PC-3 (cell line): ENCODE data around the gene SH3GL2. TPM values are rescaled to one million over a fixed set of nuclear protein-coding genes. Genes with fewer than 3 reads are reported as not detected.

Source experiments
- ATAC-seq: fragments of 200-7000 bp; cut with Tn5 transposase; 2 replicates; pipeline ENCODE4 v1.9.1; 2020; ENCODE audit warnings: mild to moderate bottlenecking, moderate library complexity
- BruUV-seq: library from RNA; stranded (reverse); fragments of 400-500 nt; replicated peaks from 2 replicates; lab custom pipeline; 2021; lab: Mats Ljungman, UMichigan
- CTCF ChIA-PET: fragments of 300-600 bp; sonication (Branson Sonifier 250); formaldehyde crosslinking; loops from one replicate; lab custom pipeline; 2022; ENCODE audit warnings: antibody characterized with exemption; lab: Charles Lee
- POLR2A ChIA-PET: fragments of 300-600 bp; sonication (Branson Sonifier 250); formaldehyde crosslinking; loops from one replicate; lab custom pipeline; 2022; ENCODE audit warnings: antibody characterized with exemption; ENCODE audit not compliant: unreplicated experiment; lab: Charles Lee
- DNase-seq: peaks from one replicate; pipeline ENCODE4 v3.0.0-alpha.2; 2015
- H2AFZ ChIP-seq: fragments of 300-600 bp; sonication (generic); 2 replicates; pipeline ENCODE4 v1.6.0; 2016; ENCODE audit warnings: antibody characterized with exemption, low read length
- H3F3A ChIP-seq: fragments of 300-600 bp; sonication (generic); one replicate; pipeline ENCODE4 v1.6.0; 2017; ENCODE audit warnings: antibody characterized with exemption, low read length, control low read depth, mild to moderate bottlenecking; ENCODE audit not compliant: unreplicated experiment
- H3K27ac ChIP-seq: fragments of 300-600 bp; sonication (generic); 2 replicates; pipeline ENCODE4 v1.5.1; 2016; ENCODE audit warnings: mild to moderate bottlenecking, low read length
- H3K27me3 ChIP-seq: fragments of 300-600 bp; sonication (generic); 2 replicates; pipeline ENCODE4 v1.6.1; 2016; ENCODE audit warnings: low read length, mixed read lengths
- H3K36me3 ChIP-seq: fragments of 300-600 bp; sonication (generic); 2 replicates; pipeline ENCODE4 v1.6.1; 2016; ENCODE audit warnings: low read depth, mixed run types, low read length, mixed read lengths
- H3K4me1 ChIP-seq: fragments of 300-600 bp; sonication (generic); 2 replicates; pipeline ENCODE4 v1.5.1; 2016; ENCODE audit warnings: low read length; ENCODE audit not compliant: insufficient read depth
- H3K4me2 ChIP-seq: fragments of 300-600 bp; sonication (generic); 2 replicates; pipeline ENCODE4 v1.6.0; 2016; ENCODE audit warnings: low read length
- H3K4me3 ChIP-seq: fragments of 300-600 bp; sonication (generic); 2 replicates; pipeline ENCODE4 v1.5.1; 2016; ENCODE audit warnings: mild to moderate bottlenecking, low read length, mixed read lengths
- H3K79me2 ChIP-seq: fragments of 300-600 bp; sonication (generic); 2 replicates; pipeline ENCODE4 v1.6.1; 2017; ENCODE audit warnings: low read length, mixed read lengths
- H3K9ac ChIP-seq: fragments of 300-600 bp; sonication (generic); 2 replicates; pipeline ENCODE4 v1.6.0; 2016; ENCODE audit warnings: mild to moderate bottlenecking, low read length
- H3K9me2 ChIP-seq: fragments of 300-600 bp; sonication (generic); replicated peaks from 2 replicates; pipeline ENCODE4 v1.6.1; 2016; ENCODE audit warnings: mixed run types, low read length, mixed read lengths
- H3K9me3 ChIP-seq: fragments of 300-600 bp; sonication (generic); 2 replicates; pipeline ENCODE4 v1.6.1; 2016; ENCODE audit warnings: low read length, mixed read lengths
- H4K20me1 ChIP-seq: fragments of 300-600 bp; sonication (generic); 2 replicates; pipeline ENCODE4 v1.6.1; 2016; ENCODE audit warnings: low read length, mixed read lengths
- EZH2 ChIP-seq: fragments of 300-600 bp; sonication (generic); IDR thresholded peaks from one replicate; pipeline ENCODE4 v1.6.1; 2017; ENCODE audit warnings: antibody characterized with exemption, mild to moderate bottlenecking, low read length; ENCODE audit not compliant: unreplicated experiment
- EZH2phosphoT487 ChIP-seq: fragments of 300-600 bp; sonication (generic); IDR thresholded peaks from 2 replicates; pipeline ENCODE4 v1.6.1; 2018; ENCODE audit warnings: mild to moderate bottlenecking, antibody characterized with exemption, low read length, borderline replicate concordance
- intact Hi-C: fragments of 100-400 bp; cut with micrococcal nuclease; formaldehyde crosslinking; loops from 2 replicates; pipeline ENCODE4 v1.9.0; 2023
- total RNA-seq: library from RNA; depleted of rRNA; stranded (reverse); fragments of >200 nt; gene quantifications from 2 replicates; pipeline ENCODE4 v1.2.3, GENCODE V29; 2014
- TF ChIP-seq, protein P1 (sequence below): fragments of 300-600 bp; sonication (generic); conservative IDR thresholded peaks from 2 replicates; pipeline ENCODE4 v1.5.1; 2017; ENCODE audit warnings: antibody characterized with exemption, low read depth, mild to moderate bottlenecking, low read length

The SH3GL2 gene
- total RNA-seq, 1 experiment from 2014 or later = 2.9 TPM

- no peak overlapping the region for H2AFZ ChIP-seq
- peaks cover 4% of the 10 kb centered on the region; the same call in 1 of the 2 replicates for H3K27me3 ChIP-seq
- no peaks in the 10 kb centered on the region for H3K79me2 ChIP-seq
- no peak overlapping the region for H3K4me3 ChIP-seq
- H3K27ac ChIP-seq = no peak overlapping the region
- DNase-seq (no peak), ATAC-seq (no peak)
- TF ChIP-seq EZH2 (no peak), EZH2phosphoT487 (no peak)
- TF ChIP-seq, protein P1, sequence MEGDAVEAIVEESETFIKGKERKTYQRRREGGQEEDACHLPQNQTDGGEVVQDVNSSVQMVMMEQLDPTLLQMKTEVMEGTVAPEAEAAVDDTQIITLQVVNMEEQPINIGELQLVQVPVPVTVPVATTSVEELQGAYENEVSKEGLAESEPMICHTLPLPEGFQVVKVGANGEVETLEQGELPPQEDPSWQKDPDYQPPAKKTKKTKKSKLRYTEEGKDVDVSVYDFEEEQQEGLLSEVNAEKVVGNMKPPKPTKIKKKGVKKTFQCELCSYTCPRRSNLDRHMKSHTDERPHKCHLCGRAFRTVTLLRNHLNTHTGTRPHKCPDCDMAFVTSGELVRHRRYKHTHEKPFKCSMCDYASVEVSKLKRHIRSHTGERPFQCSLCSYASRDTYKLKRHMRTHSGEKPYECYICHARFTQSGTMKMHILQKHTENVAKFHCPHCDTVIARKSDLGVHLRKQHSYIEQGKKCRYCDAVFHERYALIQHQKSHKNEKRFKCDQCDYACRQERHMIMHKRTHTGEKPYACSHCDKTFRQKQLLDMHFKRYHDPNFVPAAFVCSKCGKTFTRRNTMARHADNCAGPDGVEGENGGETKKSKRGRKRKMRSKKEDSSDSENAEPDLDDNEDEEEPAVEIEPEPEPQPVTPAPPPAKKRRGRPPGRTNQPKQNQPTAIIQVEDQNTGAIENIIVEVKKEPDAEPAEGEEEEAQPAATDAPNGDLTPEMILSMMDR = no peak
- ChIA-PET CTCF (no interaction called here), POLR2A (no interaction called here)
- H3K36me3 ChIP-seq = no peaks in the 10 kb centered on the region
- H4K20me1 ChIP-seq = no peaks in the 10 kb centered on the region
- intact Hi-C loops = no loop called here
- no peaks in the 10 kb centered on the region for H3K4me1 ChIP-seq
- no peaks in the 10 kb centered on the region for H3F3A ChIP-seq
- H3K9me2 ChIP-seq = no peaks in the 10 kb centered on the region
- H3K9ac ChIP-seq = no peak overlapping the region
- BruUV-seq = no TSS peak
- no peaks in the 10 kb centered on the region for H3K9me3 ChIP-seq
- H3K4me2 ChIP-seq = no peak overlapping the region
These were observed 260.9 kb downstream of the SH3GL2 start for GRCh38 chr9:17839776-17840175.

- H3K36me3 ChIP-seq = no peaks in the 10 kb centered on the region
- ChIA-PET CTCF (no interaction called here), POLR2A (no interaction called here)
These were observed 264.4 kb downstream of the SH3GL2 start for GRCh38 chr9:17843236-17843635.

More at GRCh38 chr9:17843236-17843635, 264.4 kb downstream of the SH3GL2 start:
- intact Hi-C loops = no loop called here
- Histone ChIP-seq H3K9ac (no peak overlapping the region), H4K20me1 (no peaks in the 10 kb centered on the region), H3F3A (no peaks in the 10 kb centered on the region), H3K27ac (no peak overlapping the region), H2AFZ (no peak overlapping the region), H3K27me3 (peaks cover 3% of the 10 kb centered on the region; the same call in 1 of the 2 replicates), H3K4me3 (no peak overlapping the region), H3K4me2 (no peak overlapping the region), H3K79me2 (no peaks in the 10 kb centered on the region), H3K9me2 (no peaks in the 10 kb centered on the region), H3K4me1 (no peaks in the 10 kb centered on the region), H3K9me3 (no peaks in the 10 kb centered on the region)
- no peak for TF ChIP-seq EZH2phosphoT487
- TF ChIP-seq EZH2 = no peak
- no TSS peak for BruUV-seq
- DNase-seq = no peak
- no peak for ATAC-seq
